ENCODE data around the gene EXOC3L1. TPM values are rescaled to one million over a fixed set of nuclear protein-coding genes. Genes with fewer than 3 reads are reported as not detected.

EXOC3L1 gene
- total RNA-seq, 6 donors from 2014 or later, result 4.6 to 20.8 (median 10.8) TPM

DNA sequence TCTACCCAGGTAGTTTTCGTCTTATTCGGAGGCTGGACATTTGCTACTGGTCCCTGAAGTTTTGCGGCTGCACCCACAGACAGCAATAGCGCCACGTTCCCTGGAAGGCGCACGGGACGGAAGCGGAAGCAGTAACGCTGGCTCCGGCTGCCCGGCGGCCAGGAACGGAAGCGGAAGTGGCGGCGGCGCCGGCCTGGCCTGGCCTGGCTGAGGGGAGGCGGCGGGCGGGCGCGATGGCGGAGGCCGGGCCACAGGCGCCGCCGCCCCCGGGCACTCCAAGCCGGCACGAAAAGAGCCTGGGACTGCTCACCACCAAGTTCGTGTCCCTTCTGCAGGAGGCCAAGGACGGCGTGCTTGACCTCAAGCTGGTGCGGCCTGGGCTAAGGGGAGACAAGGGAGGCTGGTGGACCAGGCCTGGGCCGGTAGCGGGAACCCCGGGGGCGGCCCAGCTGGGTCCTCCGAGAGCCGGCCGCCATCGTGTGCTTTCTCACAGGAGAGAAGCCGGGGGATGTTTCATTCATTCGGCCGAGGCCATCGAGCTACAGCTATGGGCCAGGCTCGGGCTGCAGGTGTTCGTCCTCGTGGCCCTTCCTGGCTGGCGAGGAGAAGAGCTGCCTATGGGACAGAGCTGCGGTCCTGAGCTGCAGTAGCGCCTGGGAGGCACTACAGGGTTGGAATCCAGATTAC is 2.2 kb upstream of the EXOC3L1 start, which contains the start of gene E2F4:
Gene E2F4 (plus strand): TSS at position 161 of the 687 bp plus-strand sequence. CDS start 73 bp downstream, at position 234.
- peaks cover 18 to 41% (median 34%) of the 10 kb centered on the region in 4 donors for H3K36me3 ChIP-seq
- H3K27me3 ChIP-seq, result no peaks in the 10 kb centered on the region
- H3K4me3 ChIP-seq, result peak within 1 kb of the TSS; percentile 92 to 99 (median 98)
- DNase-seq (peak; percentile 95 to 97), ATAC-seq (ENCODE audit: low FRiP score in 2 of 2) (peak; percentile 90 to 97)
- TF ChIP-seq EP300 (IDR thresholded peaks at IDR 0.05) (peak in 1 of 4 donors; percentile 57), POLR2AphosphoS5 (IDR thresholded peaks at IDR 0.05) (peak; percentile 96 to 98), POLR2A (IDR thresholded peaks at IDR 0.05) (peak in 3 of 4 donors; percentile 41 to 87 (median 48))
- TF ChIP-seq, protein P1, sequence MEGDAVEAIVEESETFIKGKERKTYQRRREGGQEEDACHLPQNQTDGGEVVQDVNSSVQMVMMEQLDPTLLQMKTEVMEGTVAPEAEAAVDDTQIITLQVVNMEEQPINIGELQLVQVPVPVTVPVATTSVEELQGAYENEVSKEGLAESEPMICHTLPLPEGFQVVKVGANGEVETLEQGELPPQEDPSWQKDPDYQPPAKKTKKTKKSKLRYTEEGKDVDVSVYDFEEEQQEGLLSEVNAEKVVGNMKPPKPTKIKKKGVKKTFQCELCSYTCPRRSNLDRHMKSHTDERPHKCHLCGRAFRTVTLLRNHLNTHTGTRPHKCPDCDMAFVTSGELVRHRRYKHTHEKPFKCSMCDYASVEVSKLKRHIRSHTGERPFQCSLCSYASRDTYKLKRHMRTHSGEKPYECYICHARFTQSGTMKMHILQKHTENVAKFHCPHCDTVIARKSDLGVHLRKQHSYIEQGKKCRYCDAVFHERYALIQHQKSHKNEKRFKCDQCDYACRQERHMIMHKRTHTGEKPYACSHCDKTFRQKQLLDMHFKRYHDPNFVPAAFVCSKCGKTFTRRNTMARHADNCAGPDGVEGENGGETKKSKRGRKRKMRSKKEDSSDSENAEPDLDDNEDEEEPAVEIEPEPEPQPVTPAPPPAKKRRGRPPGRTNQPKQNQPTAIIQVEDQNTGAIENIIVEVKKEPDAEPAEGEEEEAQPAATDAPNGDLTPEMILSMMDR (IDR thresholded peaks at IDR 0.05), result peak in 4 of 6 experiments; percentile 12 to 44 (median 22)
- H3K27ac ChIP-seq, result peak within 1 kb of the TSS; percentile 79 to 89 (median 84)
- H3K4me1 ChIP-seq, result peaks cover 23 to 46% (median 29%) of the 10 kb centered on the region in 4 donors
- H3K9me3 ChIP-seq, result no peaks in the 10 kb centered on the region
- 0 to 1% methylated on average over 9 to 52 of the region's 54 CpGs for WGBS, 2 donors

DNA sequence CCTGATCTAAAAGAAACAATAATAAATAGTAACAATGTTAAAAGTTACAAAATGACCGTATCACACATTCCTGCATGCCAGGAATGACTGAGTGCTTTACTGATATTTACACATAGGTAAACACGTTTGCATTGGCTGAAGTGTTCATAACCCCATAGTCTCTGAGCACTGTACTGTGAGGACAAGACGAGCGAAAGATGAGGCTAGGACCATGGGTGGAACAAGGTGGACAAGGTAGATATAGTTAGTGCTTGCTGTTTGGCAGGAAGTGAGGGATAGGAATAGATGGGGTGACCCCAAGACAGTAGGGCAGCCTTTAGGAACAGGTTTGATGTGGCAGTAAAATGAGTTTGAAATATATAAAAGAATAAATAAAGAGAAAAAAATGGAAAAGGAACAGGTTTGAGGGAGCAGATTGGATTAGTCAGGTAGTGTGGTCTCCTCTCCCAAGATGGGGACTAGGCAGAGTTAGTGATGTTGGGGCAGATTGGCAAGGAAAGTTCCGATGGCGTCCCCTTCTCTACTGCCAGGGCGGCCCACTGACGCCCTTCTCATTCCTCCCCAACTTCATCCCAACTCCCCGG is 1.6 kb upstream of the EXOC3L1 start:
- H3K4me3 ChIP-seq, result peak overlapping the region in 3 of 4 donors; percentile 92 to 99 (median 98)

DNA sequence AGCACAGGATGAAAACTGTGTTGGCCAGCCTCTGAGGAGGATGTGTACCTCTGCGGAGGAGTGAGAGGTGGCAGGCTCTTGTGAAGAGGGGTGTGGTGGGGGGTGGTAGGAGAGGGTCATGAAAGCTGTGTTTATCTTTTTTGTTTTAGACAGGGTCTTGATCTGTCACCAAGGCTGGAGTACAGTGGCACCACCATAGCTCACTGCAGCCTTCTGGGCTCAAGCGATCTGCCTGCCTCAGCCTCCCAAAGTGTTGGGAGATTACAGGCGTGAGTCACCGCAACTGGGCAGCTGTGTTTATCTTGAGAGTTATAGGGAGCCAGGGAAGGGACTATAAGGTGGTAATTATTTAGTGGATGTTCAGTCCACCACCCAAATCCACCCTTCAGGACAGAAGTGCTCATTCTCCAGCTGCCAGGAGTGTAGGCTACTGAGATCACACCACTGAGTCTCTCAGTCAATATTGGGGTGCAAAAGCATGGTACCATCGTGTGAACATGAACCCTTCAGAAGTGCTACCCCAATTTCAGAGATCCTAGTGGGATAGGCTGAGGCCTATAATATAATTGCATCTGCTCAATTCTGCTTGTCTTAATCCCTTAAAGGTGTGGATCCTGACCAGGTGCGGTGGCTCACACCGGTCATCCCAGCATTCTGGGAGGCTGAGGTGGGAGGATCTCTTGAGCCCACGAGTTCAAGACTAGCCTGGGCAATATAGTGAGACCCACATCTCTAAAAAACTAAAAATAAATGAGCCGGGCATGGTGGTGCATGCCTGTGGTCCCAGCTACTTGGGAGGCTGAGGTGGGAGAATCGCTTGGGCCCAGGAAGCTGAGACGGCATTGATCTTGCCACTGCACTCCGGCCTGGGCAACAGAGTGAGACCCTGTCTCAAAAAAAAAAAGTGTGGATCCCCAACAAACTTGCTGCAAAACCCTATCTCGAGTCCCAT is 788 bp upstream of the EXOC3L1 start:
- no peak for ATAC-seq (ENCODE audit: low FRiP score in 2 of 2)
- Histone ChIP-seq H3K9me3 (no peaks in the 10 kb centered on the region), H3K4me3 (peak overlapping the region in 3 of 4 donors; percentile 33 to 46 (median 37)), H3K4me1 (peaks cover 25 to 51% (median 34%) of the 10 kb centered on the region in 4 donors), H3K27ac (peak overlapping the region; percentile 38 to 89 (median 48)), H3K27me3 (no peaks in the 10 kb centered on the region), H3K36me3 (peaks cover 10 to 27% (median 20%) of the 10 kb centered on the region in 4 donors)
- WGBS, 2 donors, result 71 to 72% methylated on average over 13 of the region's 13 CpGs
- no peak for DNase-seq
- no peak for TF ChIP-seq POLR2A (IDR thresholded peaks at IDR 0.05)
- no peak for TF ChIP-seq EP300 (IDR thresholded peaks at IDR 0.05)
- TF ChIP-seq POLR2AphosphoS5 (IDR thresholded peaks at IDR 0.05), result no peak
- TF ChIP-seq, protein P1 (IDR thresholded peaks at IDR 0.05), result no peak

More for the DNA sequence above, 1.6 kb upstream of the EXOC3L1 start:
- ATAC-seq (ENCODE audit: low FRiP score in 2 of 2) (no peak), DNase-seq (no peak)
- no peak for TF ChIP-seq POLR2AphosphoS5 (IDR thresholded peaks at IDR 0.05)
- TF ChIP-seq, protein P1 (IDR thresholded peaks at IDR 0.05), result no peak
- TF ChIP-seq POLR2A (IDR thresholded peaks at IDR 0.05), result no peak
- no peak for TF ChIP-seq EP300 (IDR thresholded peaks at IDR 0.05)
- no peaks in the 10 kb centered on the region for H3K9me3 ChIP-seq
- no peaks in the 10 kb centered on the region for H3K27me3 ChIP-seq
- peak overlapping the region in 3 of 4 donors; percentile 46 to 89 (median 88) for H3K27ac ChIP-seq
- 17 to 19% methylated on average over 9 of the region's 9 CpGs for WGBS, 2 donors
- H3K36me3 ChIP-seq, result peaks cover 18 to 35% (median 28%) of the 10 kb centered on the region in 4 donors
- H3K4me1 ChIP-seq, result peaks cover 23 to 46% (median 29%) of the 10 kb centered on the region in 4 donors

DNA sequence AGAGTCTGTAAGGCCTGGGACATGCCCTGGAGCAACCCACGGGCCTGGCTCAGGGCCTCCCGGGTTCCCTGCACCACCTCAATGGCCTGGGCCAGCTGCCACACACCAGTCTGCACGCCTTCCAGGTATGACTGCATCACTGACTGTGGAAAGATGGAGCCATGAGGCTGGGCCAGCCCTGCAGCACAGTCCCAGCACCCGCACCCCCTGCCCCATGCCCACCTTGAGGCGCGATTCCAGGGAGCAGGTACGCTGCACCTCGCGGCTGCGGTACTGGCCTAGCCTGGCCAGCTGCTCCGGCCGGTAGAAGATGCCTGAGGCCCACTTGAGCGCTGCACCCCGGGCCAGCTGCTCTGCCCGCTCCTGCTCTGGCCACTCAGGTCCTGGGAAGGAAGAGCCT is 1.1 kb downstream of the EXOC3L1 start:
- TF ChIP-seq POLR2AphosphoS5 (IDR thresholded peaks at IDR 0.05) (no peak), POLR2A (IDR thresholded peaks at IDR 0.05) (no peak), EP300 (IDR thresholded peaks at IDR 0.05) (no peak)
- TF ChIP-seq, protein P1 (IDR thresholded peaks at IDR 0.05), result no peak
- 81 to 89% methylated on average over 9 to 15 of the region's 15 CpGs for WGBS, 2 donors
- H3K4me3 ChIP-seq, result peak overlapping the region in 1 of 4 donors; percentile 46
- ATAC-seq (ENCODE audit: low FRiP score in 2 of 2), result no peak
- H3K4me1 ChIP-seq, result peaks cover 37 to 57% (median 45%) of the 10 kb centered on the region in 4 donors
- DNase-seq, result peak in 1 of 2 donors; percentile 78
- no peaks in the 10 kb centered on the region for H3K9me3 ChIP-seq
- H3K36me3 ChIP-seq, result peaks cover 0 to 8% (median 3%) of the 10 kb centered on the region in 4 donors
- H3K27ac ChIP-seq, result peak overlapping the region in 2 of 4 donors; percentile 54 to 62
- no peaks in the 10 kb centered on the region for H3K27me3 ChIP-seq
